ENCODE results near the gene HEXB. TPM values are rescaled to one million over a fixed set of nuclear protein-coding genes. Genes with fewer than 3 reads are reported as not detected.

Gene HEXB
- total and polyA plus RNA-seq, 2 donors (not counting 3 experiments of a cell fraction or from before 2014, with no cell fraction given), result 128 to 182 TPM

GRCh38 chr5:74636149-74636548 is 48.9 kb upstream of the HEXB start:
- no peak for DNase-seq (ENCODE audit: low read depth, low spot score)
- Histone ChIP-seq H3K9ac (replicated peaks; ENCODE audit: extremely low read depth, insufficient read depth, low read length) (no peak overlapping the region), H3K9me1 (replicated peaks; ENCODE audit: control insufficient read depth, extremely low read depth, insufficient read depth, low read length) (no peaks in the 10 kb centered on the region), H2AFZ (ENCODE audit: low read depth, low read length) (no peak overlapping the region), H3K4me2 (ENCODE audit: insufficient read depth, low read length) (no peak overlapping the region), H3K27ac (ENCODE audit: insufficient read depth, low read depth, low read length) (no peak overlapping the region), H3K27me3 (ENCODE audit: control insufficient read depth in 2 of 2, insufficient read depth in 2 of 2, low read length in 2 of 2) (no peaks in the 10 kb centered on the region), H3K4me3 (replicated peaks in 1 of 3; ENCODE audit: insufficient read depth in 1 of 3, low read depth in 1 of 3, low read length in 3 of 3) (no peak overlapping the region), H3K36me3 (ENCODE audit: control insufficient read depth in 2 of 2, extremely low read depth in 1 of 2, insufficient read depth in 2 of 2, low read length in 2 of 2) (peaks cover 18 to 19% of the 10 kb centered on the region in 2 experiments), H4K20me1 (replicated peaks; ENCODE audit: control insufficient read depth, extremely low read depth, insufficient read depth, low read length) (no peaks in the 10 kb centered on the region), H3K9me3 (replicated peaks; ENCODE audit: control insufficient read depth, insufficient read depth, low read length) (no peaks in the 10 kb centered on the region), H3K4me1 (ENCODE audit: control insufficient read depth, extremely low read depth, insufficient read depth, low read length) (peaks cover 58% of the 10 kb centered on the region), H3K79me2 (ENCODE audit: control insufficient read depth, insufficient read depth, low read length) (peaks cover 61% of the 10 kb centered on the region)
- intact Hi-C loops (cut with micrococcal nuclease), result no loop called here
- BruUV-seq (replicated peaks), result no TSS peak
- POLR2A ChIA-PET, result interaction anchor here (0.6 kb wide), 1 partner anchor 690 kb away, joined by 3 read pairs; no protein-coding TSS in a partner anchor
- no peak for FAIRE-seq
- TF ChIP-seq POLR2A (IDR thresholded peaks at IDR 0.05; ENCODE audit: low read depth, low read length), result no peak
- no peak for TF ChIP-seq CTCF (IDR thresholded peaks at IDR 0.05; ENCODE audit: extremely low read depth in 1 of 2, insufficient read depth in 1 of 2, low read depth in 1 of 2, low read length in 2 of 2)
- dilution Hi-C loops (cut with MboI; ENCODE audit: extremely low pct_ligation_motif_present, low sequenced_read_pairs), result no loop called here
- CTCF ChIA-PET, result interaction anchor here (0.6 to 1.3 kb wide), 4 partner anchors 41 to 734 kb away, joined by 3 to 5 read pairs (median 4); no protein-coding TSS in a partner anchor

GRCh38 chr5:74636552-74636951 is 48.5 kb upstream of the HEXB start:
- dilution Hi-C loops (cut with MboI; ENCODE audit: extremely low pct_ligation_motif_present, low sequenced_read_pairs), result no loop called here
- Histone ChIP-seq H3K4me2 (ENCODE audit: insufficient read depth, low read length) (peak overlapping the region; percentile 8), H3K36me3 (ENCODE audit: control insufficient read depth in 2 of 2, extremely low read depth in 1 of 2, insufficient read depth in 2 of 2, low read length in 2 of 2) (peaks cover 18 to 19% of the 10 kb centered on the region in 2 experiments), H3K9me3 (replicated peaks; ENCODE audit: control insufficient read depth, insufficient read depth, low read length) (no peaks in the 10 kb centered on the region), H4K20me1 (replicated peaks; ENCODE audit: control insufficient read depth, extremely low read depth, insufficient read depth, low read length) (no peaks in the 10 kb centered on the region), H2AFZ (ENCODE audit: low read depth, low read length) (no peak overlapping the region), H3K9me1 (replicated peaks; ENCODE audit: control insufficient read depth, extremely low read depth, insufficient read depth, low read length) (no peaks in the 10 kb centered on the region), H3K79me2 (ENCODE audit: control insufficient read depth, insufficient read depth, low read length) (peaks cover 61% of the 10 kb centered on the region), H3K9ac (replicated peaks; ENCODE audit: extremely low read depth, insufficient read depth, low read length) (no peak overlapping the region), H3K27ac (ENCODE audit: insufficient read depth, low read depth, low read length) (no peak overlapping the region), H3K4me3 (replicated peaks in 1 of 3; ENCODE audit: insufficient read depth in 1 of 3, low read depth in 1 of 3, low read length in 3 of 3) (no peak overlapping the region), H3K4me1 (ENCODE audit: control insufficient read depth, extremely low read depth, insufficient read depth, low read length) (peaks cover 58% of the 10 kb centered on the region), H3K27me3 (ENCODE audit: control insufficient read depth in 2 of 2, insufficient read depth in 2 of 2, low read length in 2 of 2) (no peaks in the 10 kb centered on the region)
- intact Hi-C loops (cut with micrococcal nuclease), result no loop called here
- TF ChIP-seq EZH2 (IDR thresholded peaks at IDR 0.05; ENCODE audit: borderline replicate concordance, low read depth, low read length, severe bottlenecking) (no peak), FOS (IDR thresholded peaks at IDR 0.05; ENCODE audit: borderline replicate concordance, insufficient read depth, low read length) (no peak), JUN (IDR thresholded peaks at IDR 0.05; ENCODE audit: borderline replicate concordance, insufficient read depth, insufficient read length, low read depth) (no peak), POLR2A (IDR thresholded peaks at IDR 0.05; ENCODE audit: low read depth, low read length) (no peak), MAX (IDR thresholded peaks at IDR 0.05; ENCODE audit: insufficient read depth, insufficient read length) (no peak), MYC (IDR thresholded peaks at IDR 0.05; ENCODE audit: low read depth, low read length) (no peak), GATA2 (IDR thresholded peaks at IDR 0.05; ENCODE audit: insufficient read depth, insufficient read length, low read depth, low read length) (no peak), CTCF (IDR thresholded peaks at IDR 0.05; ENCODE audit: extremely low read depth in 1 of 2, insufficient read depth in 1 of 2, low read depth in 1 of 2, low read length in 2 of 2) (no peak), POLR2AphosphoS5 (IDR thresholded peaks at IDR 0.05; ENCODE audit: insufficient read depth, low read depth, low read length) (no peak)
- DNase-seq (ENCODE audit: low read depth, low spot score) (no peak), FAIRE-seq (no peak)
- no TSS peak for BruUV-seq (replicated peaks)
- CTCF ChIA-PET, result interaction anchor here (0.6 to 1.3 kb wide), 3 partner anchors 50 to 735 kb away, joined by 3 to 5 read pairs (median 3); no protein-coding TSS in a partner anchor
- POLR2A ChIA-PET, result interaction anchor here (0.6 to 0.7 kb wide), 2 partner anchors 98 to 691 kb away, joined by 3 to 5 read pairs; no protein-coding TSS in a partner anchor
